Neuronal stem cell (in vitro differentiated cells): ENCODE measurements around the gene ADRA2A.

Source experiments
- DNase-seq: peaks from one replicate; pipeline ENCODE4 v3.0.0-alpha.2; 2013; ENCODE audit warnings: low spot score
- H2AFZ ChIP-seq: one replicate; pipeline ENCODE4 v1.6.1; 2013; ENCODE audit warnings: mild to moderate bottlenecking, low read length, inconsistent platforms
- H2AK5ac ChIP-seq: 2 replicates; pipeline ENCODE4 v1.6.1; 2013; ENCODE audit warnings: low read depth, mild to moderate bottlenecking, inconsistent platforms, low read length, moderate library complexity, mixed read lengths
- H2BK120ac ChIP-seq: 2 replicates; pipeline ENCODE4 v1.6.1; 2013; ENCODE audit warnings: low read depth, mild to moderate bottlenecking, inconsistent platforms, low read length, moderate library complexity, mixed read lengths
- H2BK12ac ChIP-seq: one replicate; pipeline ENCODE4 v1.6.1; 2013; ENCODE audit warnings: low read length, inconsistent platforms
- H2BK15ac ChIP-seq: 2 replicates; pipeline ENCODE4 v1.6.1; 2013; ENCODE audit warnings: mild to moderate bottlenecking, low read length, inconsistent platforms, mixed read lengths
- H2BK5ac ChIP-seq: one replicate; pipeline ENCODE4 v1.6.1; 2013; ENCODE audit warnings: inconsistent platforms, mild to moderate bottlenecking, low read length, moderate library complexity
- H3K14ac ChIP-seq: one replicate; pipeline ENCODE4 v1.6.1; 2013; ENCODE audit warnings: low read length, inconsistent platforms
- H3K18ac ChIP-seq: 2 replicates; pipeline ENCODE4 v1.6.1; 2013; ENCODE audit warnings: low read length, inconsistent platforms
- H3K23ac ChIP-seq: 2 replicates; pipeline ENCODE4 v1.6.1; 2013; ENCODE audit warnings: low read depth, mild to moderate bottlenecking, mixed read lengths, low read length, inconsistent platforms; ENCODE audit not compliant: poor library complexity
- H3K27ac ChIP-seq: replicated peaks from 3 replicates; pipeline ENCODE4 v1.5.1; 2013; ENCODE audit warnings: low read length, inconsistent platforms
- H3K27me3 ChIP-seq, 3 experiments: 2 replicates each; pipeline ENCODE4 v1.6.1; 2013; ENCODE audit warnings: low read length in 3 of 3, mild to moderate bottlenecking in 2 of 3, inconsistent platforms in 1 of 3, low read depth in 1 of 3, mixed read lengths in 1 of 3, moderate library complexity in 1 of 3; ENCODE audit not compliant: control insufficient read depth in 3 of 3, insufficient read depth in 3 of 3
- H3K36me3 ChIP-seq, 2 donors: replicated peaks in 1 of 2; 2 replicates each; pipeline ENCODE4 v1.6.1; 2013; ENCODE audit warnings: low read length in 2 of 2; ENCODE audit not compliant: control insufficient read depth in 2 of 2, insufficient read depth in 2 of 2
- H3K4ac ChIP-seq: 2 replicates; pipeline ENCODE4 v1.6.1; 2013; ENCODE audit warnings: inconsistent platforms, mild to moderate bottlenecking, low read length, moderate library complexity
- H3K4me1 ChIP-seq, 2 donors: 1 replicate in 1 of 2; 2 replicates in 1 of 2; pipeline ENCODE4 v1.6.1; 2013; ENCODE audit warnings: low read length in 2 of 2, low read depth in 1 of 2; ENCODE audit not compliant: control insufficient read depth in 2 of 2, insufficient read depth in 1 of 2
- H3K4me2 ChIP-seq: one replicate; pipeline ENCODE4 v1.6.1; 2013; ENCODE audit warnings: mild to moderate bottlenecking, low read length, inconsistent platforms; ENCODE audit not compliant: insufficient read depth, poor library complexity, severe bottlenecking
- H3K4me3 ChIP-seq, 2 donors: 2 replicates each; pipeline ENCODE4 v1.5.1; 2013; ENCODE audit warnings: low read length in 2 of 2, mild to moderate bottlenecking in 2 of 2, inconsistent platforms in 1 of 2, moderate library complexity in 1 of 2
- H3K79me1 ChIP-seq: one replicate; pipeline ENCODE4 v1.6.1; 2013; ENCODE audit warnings: low read depth, mild to moderate bottlenecking, inconsistent platforms, low read length, moderate library complexity
- H3K9ac ChIP-seq: one replicate; pipeline ENCODE4 v1.6.1; 2013; ENCODE audit warnings: mild to moderate bottlenecking, low read depth, low read length, inconsistent platforms; ENCODE audit not compliant: poor library complexity
- H3K9me3 ChIP-seq, 2 donors: replicated peaks in 1 of 2; 2 replicates each; pipeline versions ENCODE3 to v1.6.1; 2013; ENCODE audit warnings: low read length in 2 of 2, mild to moderate bottlenecking in 2 of 2, inconsistent platforms in 1 of 2, low read depth in 1 of 2, mixed read lengths in 1 of 2, moderate library complexity in 1 of 2; ENCODE audit not compliant: control insufficient read depth in 2 of 2, insufficient read depth in 1 of 2
- H4K8ac ChIP-seq: one replicate; pipeline ENCODE4 v1.6.1; 2013; ENCODE audit warnings: low read depth, mild to moderate bottlenecking, inconsistent platforms, low read length, moderate library complexity
- H4K91ac ChIP-seq: one replicate; pipeline ENCODE4 v1.6.1; 2013; ENCODE audit warnings: low read length, low read depth, mild to moderate bottlenecking, inconsistent platforms; ENCODE audit not compliant: poor library complexity
- WGBS, 2 donors: extraction: QIAGEN DNeasy Blood & Tissue Kit; methylation state at CpG; one replicate each; pipeline ENCODE4 v1.1.7; 2013; ENCODE audit warnings: missing lambda C conversion rate in 2 of 2, mixed read lengths in 1 of 2; ENCODE audit not compliant: insufficient read length in 2 of 2, insufficient replicate concordance in 1 of 2; ENCODE audit errors: extremely low coverage in 2 of 2; 5-methylcytosine and 5-hydroxymethylcytosine counted together

The ADRA2A gene

GRCh38 chr10:111072232-111072631 lies 4.6 kb upstream of the ADRA2A start:
- H2AFZ ChIP-seq = no peak overlapping the region
- H3K14ac ChIP-seq = no peak overlapping the region
- H3K18ac ChIP-seq = no peak overlapping the region
- no peak for DNase-seq
- no peak overlapping the region for H2AK5ac ChIP-seq
- no peak overlapping the region for H3K27ac ChIP-seq
- no peak overlapping the region for H4K91ac ChIP-seq
- H2BK15ac ChIP-seq = no peak overlapping the region
- H2BK12ac ChIP-seq = no peak overlapping the region
- H3K4me3 ChIP-seq = no peak overlapping the region
- no peak overlapping the region for H3K23ac ChIP-seq
- no peak overlapping the region for H2BK120ac ChIP-seq
- H3K4me1 ChIP-seq = peaks cover 0 to 6% of the 10 kb centered on the region in 2 donors
- H3K36me3 ChIP-seq = no peaks in the 10 kb centered on the region
- no peak overlapping the region for H2BK5ac ChIP-seq
- no peak overlapping the region for H3K9ac ChIP-seq
- WGBS, 2 donors = no CpG with 5 or more reads among the region's 3 CpGs
- no peak overlapping the region for H3K4me2 ChIP-seq
- H3K9me3 ChIP-seq = no peaks in the 10 kb centered on the region
- H3K79me1 ChIP-seq = no peaks in the 10 kb centered on the region
- no peak overlapping the region for H3K4ac ChIP-seq
- H4K8ac ChIP-seq = no peak overlapping the region
- H3K27me3 ChIP-seq = peaks cover 0 to 40% (median 5%) of the 10 kb centered on the region in 3 experiments

- no peak overlapping the region for H2AK5ac ChIP-seq
- no peak overlapping the region for H2BK120ac ChIP-seq
- no peak overlapping the region for H3K18ac ChIP-seq
- H3K9me3 ChIP-seq = peaks cover 0 to 10% of the 10 kb centered on the region in 2 donors
- no peak overlapping the region for H4K8ac ChIP-seq
- H2BK5ac ChIP-seq = no peak overlapping the region
- H3K79me1 ChIP-seq = no peaks in the 10 kb centered on the region
- H3K4me1 ChIP-seq = peaks cover 0 to 6% of the 10 kb centered on the region in 2 donors
- no peak overlapping the region for H2BK12ac ChIP-seq
- no peak for DNase-seq
- no peak overlapping the region for H3K27ac ChIP-seq
- no peak overlapping the region for H3K4ac ChIP-seq
- H3K23ac ChIP-seq = no peak overlapping the region
- no peak overlapping the region for H4K91ac ChIP-seq
- no peak overlapping the region for H3K14ac ChIP-seq
- H3K36me3 ChIP-seq = no peaks in the 10 kb centered on the region
- peak overlapping the region; percentile 17 for H3K9ac ChIP-seq
- no peak overlapping the region for H2BK15ac ChIP-seq
- peak overlapping the region; percentile 99 for H3K4me2 ChIP-seq
- no peak overlapping the region for H3K4me3 ChIP-seq
- H2AFZ ChIP-seq = peak overlapping the region; percentile 89
- peaks cover 9 to 67% (median 32%) of the 10 kb centered on the region in 3 experiments for H3K27me3 ChIP-seq
- no CpG with 5 or more reads among the region's 18 CpGs for WGBS, 2 donors
Measured at GRCh38 chr10:111075577-111076185, 1.1 kb upstream of the ADRA2A start.

GRCh38 chr10:111076191-111076681 lies 593 bp upstream of the ADRA2A start:
- H3K36me3 ChIP-seq = no peaks in the 10 kb centered on the region
- H2AFZ ChIP-seq = peak overlapping the region; percentile 89
- no peak overlapping the region for H4K8ac ChIP-seq
- peaks cover 0 to 6% of the 10 kb centered on the region in 2 donors for H3K4me1 ChIP-seq
- H2BK12ac ChIP-seq = no peak overlapping the region
- DNase-seq = peak; percentile 78
- no peak overlapping the region for H3K4ac ChIP-seq
- H3K4me2 ChIP-seq = peak overlapping the region; percentile 99
- H2AK5ac ChIP-seq = no peak overlapping the region
- H3K4me3 ChIP-seq = peak overlapping the region; percentile 24 to 81
- H3K9me3 ChIP-seq = peaks cover 0 to 10% of the 10 kb centered on the region in 2 donors
- H3K27me3 ChIP-seq = peaks cover 9 to 67% (median 32%) of the 10 kb centered on the region in 3 experiments
- H3K14ac ChIP-seq = no peak overlapping the region
- no peak overlapping the region for H2BK5ac ChIP-seq
- H3K23ac ChIP-seq = no peak overlapping the region
- no peak overlapping the region for H2BK15ac ChIP-seq
- H3K9ac ChIP-seq = no peak overlapping the region
- H3K79me1 ChIP-seq = no peaks in the 10 kb centered on the region
- H3K27ac ChIP-seq = no peak overlapping the region
- peak overlapping the region; percentile 36 for H3K18ac ChIP-seq
- H2BK120ac ChIP-seq = no peak overlapping the region
- WGBS, 2 donors = no CpG with 5 or more reads among the region's 39 CpGs
- H4K91ac ChIP-seq = no peak overlapping the region

- peak overlapping the region in 1 of 2 donors; percentile 81 for H3K4me3 ChIP-seq
- no peak overlapping the region for H4K91ac ChIP-seq
- no peaks in the 10 kb centered on the region for H3K36me3 ChIP-seq
- peaks cover 0 to 6% of the 10 kb centered on the region in 2 donors for H3K4me1 ChIP-seq
- H2BK120ac ChIP-seq = no peak overlapping the region
- WGBS, 2 donors = no CpG with 5 or more reads among the region's 15 CpGs
- H3K27ac ChIP-seq = no peak overlapping the region
- no peak overlapping the region for H2BK12ac ChIP-seq
- H3K4me2 ChIP-seq = peak overlapping the region; percentile 99
- H2BK5ac ChIP-seq = no peak overlapping the region
- no peak overlapping the region for H3K23ac ChIP-seq
- peaks cover 0 to 10% of the 10 kb centered on the region in 2 donors for H3K9me3 ChIP-seq
- H3K4ac ChIP-seq = no peak overlapping the region
- H2AK5ac ChIP-seq = no peak overlapping the region
- H2AFZ ChIP-seq = peak overlapping the region; percentile 89
- peaks cover 9 to 75% (median 32%) of the 10 kb centered on the region in 3 experiments for H3K27me3 ChIP-seq
- H3K18ac ChIP-seq = peak overlapping the region; percentile 80
- no peak overlapping the region for H4K8ac ChIP-seq
- DNase-seq = no peak
- peak overlapping the region; percentile 32 for H3K9ac ChIP-seq
- no peaks in the 10 kb centered on the region for H3K79me1 ChIP-seq
- H3K14ac ChIP-seq = no peak overlapping the region
- H2BK15ac ChIP-seq = no peak overlapping the region
Measured at GRCh38 chr10:111077479-111077784, 603 bp downstream of the ADRA2A start.
